Measurements from ENCODE around the gene STXBP4. TPM values are rescaled to one million over a fixed set of nuclear protein-coding genes. Genes with fewer than 3 reads are reported as not detected.

Gene STXBP4
- total RNA-seq, 6 donors from 2014 or later = 9.1 to 24.7 (median 11.9) TPM

DNA sequence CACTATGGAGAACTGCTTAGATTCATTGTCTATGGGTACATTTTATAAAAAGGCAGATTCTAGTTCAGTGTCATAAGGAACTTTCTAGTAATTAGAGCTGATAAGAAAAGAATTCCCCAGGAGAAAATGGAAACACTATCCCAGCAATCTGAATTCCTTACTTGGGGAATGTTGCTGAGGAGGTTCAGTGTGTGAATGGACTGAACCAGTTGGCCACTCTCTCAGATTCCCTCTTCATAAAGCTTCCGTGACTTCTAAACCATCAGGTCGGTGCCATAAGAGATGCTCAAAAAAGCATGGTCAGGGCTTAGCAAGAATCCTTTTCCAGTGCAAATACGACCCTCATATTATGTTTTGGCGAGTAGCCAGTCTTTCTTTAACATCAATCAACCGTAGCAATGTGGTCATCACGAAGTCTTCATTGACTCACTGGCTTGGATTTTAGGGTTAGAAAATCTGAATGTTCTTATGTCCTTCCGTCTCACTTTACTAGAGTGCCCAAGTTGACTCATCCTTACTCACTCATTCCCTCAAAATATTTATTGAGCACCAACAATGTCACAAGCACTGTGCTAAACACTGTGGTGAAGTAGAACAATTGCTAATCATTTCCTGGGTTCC lies 193.5 kb downstream of the STXBP4 start:
- DNase-seq = no peak
- H3K4me3 ChIP-seq = no peak overlapping the region
- no peak for ATAC-seq (ENCODE audit: low FRiP score in 2 of 2)

DNA sequence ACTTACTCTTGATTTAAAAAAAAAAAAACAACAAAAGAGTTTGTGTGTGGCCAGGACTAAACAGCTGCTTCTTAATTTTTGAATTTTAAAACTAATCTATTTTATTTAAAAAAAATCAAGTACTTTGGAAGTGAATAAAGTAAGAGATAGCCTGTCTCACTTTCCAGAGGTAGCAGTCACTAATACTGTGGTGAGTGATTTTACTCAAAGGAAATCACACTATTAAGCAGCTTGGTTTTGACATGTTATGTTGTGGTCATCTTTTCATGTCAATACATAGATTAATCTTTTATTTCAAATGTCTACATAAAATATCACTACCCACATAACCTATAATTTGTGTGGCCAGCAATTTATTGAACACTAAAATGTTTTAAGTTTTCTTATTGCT lies 194.0 kb downstream of the STXBP4 start:
- DNase-seq (no peak), ATAC-seq (ENCODE audit: low FRiP score in 2 of 2) (no peak)
- no peak overlapping the region for H3K4me3 ChIP-seq
- H3K4me1 ChIP-seq = peaks cover 0 to 2% (median 0%) of the 10 kb centered on the region in 4 donors
- H3K27me3 ChIP-seq = no peaks in the 10 kb centered on the region
- TF ChIP-seq EP300 (IDR thresholded peaks at IDR 0.05) = no peak
- peaks cover 0 to 3% (median 0%) of the 10 kb centered on the region in 4 donors for H3K36me3 ChIP-seq
- H3K9me3 ChIP-seq = no peaks in the 10 kb centered on the region
- no peak overlapping the region for H3K27ac ChIP-seq

More for the DNA sequence above, 193.5 kb downstream of the STXBP4 start:
- WGBS, 2 donors = 88 to 92% methylated on average over 7 of the region's 7 CpGs
- Histone ChIP-seq H3K9me3 (no peaks in the 10 kb centered on the region), H3K27ac (no peak overlapping the region), H3K4me1 (peaks cover 0 to 7% (median 0%) of the 10 kb centered on the region in 4 donors), H3K36me3 (peaks cover 0 to 3% (median 0%) of the 10 kb centered on the region in 4 donors), H3K27me3 (no peaks in the 10 kb centered on the region)
- no peak for TF ChIP-seq EP300 (IDR thresholded peaks at IDR 0.05)
- TF ChIP-seq POLR2A (IDR thresholded peaks at IDR 0.05) = no peak
- TF ChIP-seq, protein P1, sequence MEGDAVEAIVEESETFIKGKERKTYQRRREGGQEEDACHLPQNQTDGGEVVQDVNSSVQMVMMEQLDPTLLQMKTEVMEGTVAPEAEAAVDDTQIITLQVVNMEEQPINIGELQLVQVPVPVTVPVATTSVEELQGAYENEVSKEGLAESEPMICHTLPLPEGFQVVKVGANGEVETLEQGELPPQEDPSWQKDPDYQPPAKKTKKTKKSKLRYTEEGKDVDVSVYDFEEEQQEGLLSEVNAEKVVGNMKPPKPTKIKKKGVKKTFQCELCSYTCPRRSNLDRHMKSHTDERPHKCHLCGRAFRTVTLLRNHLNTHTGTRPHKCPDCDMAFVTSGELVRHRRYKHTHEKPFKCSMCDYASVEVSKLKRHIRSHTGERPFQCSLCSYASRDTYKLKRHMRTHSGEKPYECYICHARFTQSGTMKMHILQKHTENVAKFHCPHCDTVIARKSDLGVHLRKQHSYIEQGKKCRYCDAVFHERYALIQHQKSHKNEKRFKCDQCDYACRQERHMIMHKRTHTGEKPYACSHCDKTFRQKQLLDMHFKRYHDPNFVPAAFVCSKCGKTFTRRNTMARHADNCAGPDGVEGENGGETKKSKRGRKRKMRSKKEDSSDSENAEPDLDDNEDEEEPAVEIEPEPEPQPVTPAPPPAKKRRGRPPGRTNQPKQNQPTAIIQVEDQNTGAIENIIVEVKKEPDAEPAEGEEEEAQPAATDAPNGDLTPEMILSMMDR (IDR thresholded peaks at IDR 0.05) = no peak
- TF ChIP-seq POLR2AphosphoS5 (IDR thresholded peaks at IDR 0.05) = no peak

DNA sequence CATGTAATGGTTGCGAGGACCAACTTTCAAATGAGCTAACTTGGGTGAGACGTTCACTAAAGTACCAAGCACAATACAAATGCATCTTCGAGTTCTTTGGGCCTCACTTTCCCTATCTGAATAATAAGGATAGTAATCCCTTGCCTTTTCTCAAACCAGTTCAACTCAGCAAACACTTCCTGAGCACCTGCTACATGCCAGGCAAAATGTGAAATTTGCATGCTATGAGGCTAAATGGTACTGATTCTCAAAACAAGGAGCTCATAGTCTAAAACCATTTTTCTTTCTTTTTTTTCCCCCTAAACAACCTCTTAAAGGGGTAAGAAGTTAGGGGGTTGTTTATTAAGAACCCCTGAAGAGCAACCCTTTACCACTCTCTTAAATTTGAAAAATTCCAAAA lies 194.8 kb downstream of the STXBP4 start:
- Histone ChIP-seq H3K9me3 (no peaks in the 10 kb centered on the region), H3K4me3 (no peak overlapping the region), H3K4me1 (no peaks in the 10 kb centered on the region), H3K27ac (no peak overlapping the region), H3K36me3 (peaks cover 0 to 3% (median 0%) of the 10 kb centered on the region in 4 donors), H3K27me3 (no peaks in the 10 kb centered on the region)
- TF ChIP-seq, protein P1 (IDR thresholded peaks at IDR 0.05) = no peak
- TF ChIP-seq POLR2AphosphoS5 (IDR thresholded peaks at IDR 0.05) = no peak
- TF ChIP-seq POLR2A (IDR thresholded peaks at IDR 0.05) = no peak
- TF ChIP-seq EP300 (IDR thresholded peaks at IDR 0.05) = no peak
- WGBS, 2 donors = 76% methylated on average over 3 of the region's 3 CpGs
- DNase-seq (no peak), ATAC-seq (ENCODE audit: low FRiP score in 2 of 2) (no peak)

DNA sequence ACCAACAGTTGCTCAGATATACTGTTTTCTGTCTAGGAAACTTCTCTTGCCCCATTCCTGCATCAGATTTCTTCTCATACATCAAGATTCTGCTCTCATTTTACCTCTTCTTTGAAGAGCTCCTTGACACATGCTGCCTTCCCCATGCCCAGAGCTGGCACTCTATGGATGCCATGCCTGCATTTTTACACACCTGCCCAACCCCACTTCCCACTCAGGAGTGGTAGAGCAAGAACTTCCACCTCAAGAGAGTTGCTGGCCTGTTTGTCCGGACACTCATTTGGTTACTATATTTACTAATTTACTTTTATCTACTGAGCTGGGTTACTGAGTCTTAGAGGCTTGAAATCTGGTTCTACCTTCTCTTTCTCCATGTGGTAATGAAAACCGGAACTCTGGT lies 197.9 kb downstream of the STXBP4 start:
- peak overlapping the region in 1 of 4 donors; percentile 27 for H3K27ac ChIP-seq
- no peaks in the 10 kb centered on the region for H3K9me3 ChIP-seq
- TF ChIP-seq POLR2AphosphoS5 (IDR thresholded peaks at IDR 0.05) (no peak), EP300 (IDR thresholded peaks at IDR 0.05) (no peak), POLR2A (IDR thresholded peaks at IDR 0.05) (no peak)
- TF ChIP-seq, protein P1 (IDR thresholded peaks at IDR 0.05) = no peak
- peak; percentile 43 to 82 for ATAC-seq (ENCODE audit: low FRiP score in 2 of 2)
- no peak overlapping the region for H3K4me3 ChIP-seq
- no peaks in the 10 kb centered on the region for H3K4me1 ChIP-seq
- peak in 1 of 2 donors; percentile 45 for DNase-seq
- no peaks in the 10 kb centered on the region for H3K36me3 ChIP-seq
- WGBS, 2 donors = 48 to 68% methylated on average over 2 of the region's 2 CpGs
- H3K27me3 ChIP-seq = no peaks in the 10 kb centered on the region

DNA sequence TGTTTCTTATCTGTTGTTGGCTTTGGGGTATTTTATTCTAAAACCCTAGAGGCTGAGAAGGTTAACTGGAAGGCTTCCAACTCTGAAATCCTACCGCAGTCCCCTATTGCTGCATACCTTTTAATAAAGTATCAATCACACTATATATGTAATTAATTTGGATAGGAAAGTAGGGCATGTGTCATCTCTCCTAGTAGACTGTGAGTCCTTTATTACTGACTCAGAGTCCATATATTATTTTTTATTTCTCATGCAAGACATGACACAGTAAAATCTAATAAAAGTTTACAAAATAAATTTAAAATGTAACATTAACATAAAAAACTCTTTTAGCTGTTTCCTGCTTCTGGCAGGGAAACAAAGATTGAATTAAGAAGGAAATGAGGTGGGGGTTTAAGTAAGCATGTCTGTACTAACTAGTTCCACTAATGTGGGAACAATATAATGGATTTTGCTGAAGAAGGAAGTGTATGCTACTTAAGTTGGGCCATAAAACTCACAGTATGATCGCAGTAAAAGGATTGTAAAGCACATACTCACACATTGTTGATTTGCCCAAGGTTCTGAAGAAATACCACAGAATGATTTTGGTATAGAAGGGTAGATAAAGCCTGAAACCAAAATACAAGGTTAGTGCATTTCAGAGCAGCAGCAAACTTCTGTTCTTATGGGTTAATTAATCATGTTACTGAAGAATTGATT lies 198.6 kb downstream of the STXBP4 start:
- WGBS, 2 donors = 47 to 58% methylated on average over 2 of the region's 2 CpGs
- no peaks in the 10 kb centered on the region for H3K36me3 ChIP-seq
- DNase-seq (no peak), ATAC-seq (ENCODE audit: low FRiP score in 2 of 2) (no peak)
- peak overlapping the region in 1 of 4 donors; percentile 27 for H3K27ac ChIP-seq
- H3K4me1 ChIP-seq = no peaks in the 10 kb centered on the region
- TF ChIP-seq, protein P1 (IDR thresholded peaks at IDR 0.05) = no peak
- TF ChIP-seq POLR2AphosphoS5 (IDR thresholded peaks at IDR 0.05) (no peak), POLR2A (IDR thresholded peaks at IDR 0.05) (no peak), EP300 (IDR thresholded peaks at IDR 0.05) (no peak)
- no peaks in the 10 kb centered on the region for H3K27me3 ChIP-seq
- H3K9me3 ChIP-seq = no peaks in the 10 kb centered on the region
- no peak overlapping the region for H3K4me3 ChIP-seq
